ENCODE results near the gene CDC20B. TPM values are rescaled to one million over a fixed set of nuclear protein-coding genes. Genes with fewer than 3 reads are reported as not detected.
A peak's percentile ranks its signal among the peaks of the same experiment; 100 is the strongest.

CDC20B gene
- polyA plus RNA-seq (ENCODE audit: insufficient read length in 3 of 3) = under 1 TPM; 0.63 to 0.71 (median 0.64) TPM
- long read RNA-seq, donor 1 = 0 reads
- long read RNA-seq, donor 2 = 0 reads
- long read RNA-seq, donor 3 = 0 reads
- long read RNA-seq, donor 4 = 0 reads
- long read RNA-seq, donor 5, partial matches to known transcripts = 56 of 56 reads
- long read RNA-seq, donor 5, other reads (novel, unspliced or antisense) = 0 of 56 reads
- long read RNA-seq, donor 6 = 0 reads
- long read RNA-seq, donor 7, partial matches to known transcripts = 189 of 222 reads
- long read RNA-seq, donor 7, other reads (novel, unspliced or antisense) = 33 of 222 reads
- long read RNA-seq, donor 8 = 0 reads
- long read RNA-seq, donor 9 = 0 reads
- long read RNA-seq, donor 10 = 0 reads
- long read RNA-seq, donor 11, partial matches to known transcripts = 8 of 33 reads
- long read RNA-seq, donor 11, other reads (novel, unspliced or antisense) = 25 of 33 reads
- long read RNA-seq, donor 12, partial matches to known transcripts = 34 of 34 reads
- long read RNA-seq, donor 12, other reads (novel, unspliced or antisense) = 0 of 34 reads
- long read RNA-seq, donor 13 = 0 reads
- long read RNA-seq, donor 14, partial matches to known transcripts = 138 of 170 reads
- long read RNA-seq, donor 14, other reads (novel, unspliced or antisense) = 32 of 170 reads
- long read RNA-seq, donor 15 = 0 reads
- long read RNA-seq, donor 16 = 0 reads

DNA sequence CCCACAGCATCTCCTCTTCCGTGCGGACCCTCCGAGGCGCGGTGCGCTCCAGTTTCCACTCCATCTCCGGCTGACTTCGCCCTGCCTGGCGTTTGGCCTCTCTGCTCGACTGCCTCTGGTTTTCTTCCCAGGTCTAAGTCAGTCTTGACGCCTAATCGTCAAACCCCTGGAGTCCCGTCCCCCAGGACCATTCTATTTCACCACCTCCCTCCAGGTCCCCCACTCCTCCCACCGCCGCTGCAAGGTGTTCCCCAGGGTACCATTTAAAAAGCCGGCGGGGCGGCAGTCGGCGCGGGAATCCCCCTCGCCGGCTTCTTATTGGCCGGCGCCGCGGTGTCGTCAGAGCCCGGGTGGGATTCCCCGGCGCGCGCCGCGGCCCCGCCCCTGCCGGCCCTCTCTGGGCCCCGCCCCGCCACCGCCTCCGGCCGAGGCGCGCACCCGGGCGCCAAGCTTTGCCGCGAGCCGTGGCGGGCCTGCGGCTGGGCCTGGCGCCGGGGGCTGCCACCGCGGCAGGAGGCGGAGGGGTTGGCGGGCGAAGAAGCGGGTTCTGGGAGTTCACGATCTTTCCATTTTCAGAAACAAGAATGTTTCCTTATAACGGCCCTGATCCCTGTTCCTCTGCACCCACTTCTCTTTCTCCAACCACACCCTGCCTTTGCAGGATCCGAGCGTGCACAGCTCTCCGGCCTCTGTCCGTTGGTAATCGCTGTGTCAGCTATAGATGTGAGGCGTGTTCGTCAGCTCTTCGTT is at the start of gene CDC20B:
CDC20B (minus strand) TSS at position 241 of the 750 bp plus-strand sequence; CDS start at position 64, 177 bp downstream.
- peak; percentile 80 for DNase-seq

- no peak for DNase-seq
These were observed 49.4 kb upstream of the CDC20B start for GRCh38 chr5:55222092-55222984.

DNA sequence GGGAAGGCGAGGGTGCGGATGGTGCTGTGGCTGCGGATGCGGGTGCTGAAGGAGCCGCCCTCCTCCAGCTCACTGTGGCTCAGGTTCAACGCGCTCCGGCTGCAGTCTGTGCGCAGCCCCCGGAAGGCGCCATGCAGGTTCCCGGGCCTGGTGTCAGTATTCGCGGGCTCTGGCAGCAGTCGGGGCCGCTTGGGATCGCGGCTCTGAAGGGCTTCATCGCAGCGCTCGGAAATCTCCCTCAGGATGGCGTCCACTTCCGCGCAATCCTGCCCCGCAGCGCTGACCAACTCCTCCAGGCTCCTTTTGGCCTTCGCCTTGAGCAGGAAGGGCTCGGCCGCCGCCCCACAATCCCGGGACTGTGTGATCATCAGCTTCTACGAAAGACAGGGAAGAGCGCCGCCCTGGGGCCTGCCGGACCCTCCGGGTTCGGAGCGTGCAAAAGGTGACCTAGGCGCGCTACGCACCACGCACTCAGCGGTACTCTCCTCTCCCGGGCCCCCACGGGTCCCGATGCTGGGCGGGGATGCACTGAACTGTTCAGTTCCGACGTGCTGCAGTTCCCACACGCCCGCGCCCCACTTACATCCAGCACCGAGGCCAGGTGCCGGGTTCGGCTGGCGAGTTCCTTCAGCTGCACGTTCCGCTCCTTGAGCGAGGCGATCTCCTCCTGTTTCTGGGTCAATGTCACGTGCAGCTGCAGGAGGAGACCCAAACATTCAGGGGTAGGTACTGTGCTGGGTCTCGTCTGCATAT is 47.6 kb upstream of the CDC20B start:
- DNase-seq = no peak

GRCh38 chr5:55219770-55220169 is 46.8 kb upstream of the CDC20B start:
- no peak for DNase-seq

GRCh38 chr5:55218967-55219366 is 46.0 kb upstream of the CDC20B start:
- DNase-seq = no peak

GRCh38 chr5:55211184-55211874 is 38.4 kb upstream of the CDC20B start:
- DNase-seq = no peak

DNA sequence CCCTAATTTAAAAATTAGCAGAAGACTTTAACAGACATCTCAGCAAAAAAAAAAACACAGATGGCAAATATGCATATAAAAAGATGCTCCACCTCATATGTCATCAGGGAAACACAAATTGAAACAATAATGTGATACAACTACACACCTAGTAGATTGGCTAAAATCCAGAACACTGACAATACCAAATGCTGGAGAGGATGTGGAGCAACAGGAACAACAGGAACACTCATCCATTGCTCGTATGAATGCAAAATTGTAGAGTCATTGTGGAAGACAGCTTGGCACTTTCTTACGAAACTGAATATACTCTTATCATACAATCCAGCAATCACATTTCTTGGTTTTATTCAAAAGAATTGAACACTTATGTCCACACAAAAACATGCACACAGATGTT is 32.0 kb upstream of the CDC20B start:
- no peak for DNase-seq

GRCh38 chr5:55191165-55191564 is 18.2 kb upstream of the CDC20B start:
- no peak for DNase-seq

- no peak for DNase-seq
These were observed 15.9 kb upstream of the CDC20B start for GRCh38 chr5:55188656-55189540.

- no peak for DNase-seq
These were observed 14.4 kb upstream of the CDC20B start for GRCh38 chr5:55187370-55187769.

GRCh38 chr5:55180016-55180415 is 7.0 kb upstream of the CDC20B start:
- DNase-seq = no peak

DNA sequence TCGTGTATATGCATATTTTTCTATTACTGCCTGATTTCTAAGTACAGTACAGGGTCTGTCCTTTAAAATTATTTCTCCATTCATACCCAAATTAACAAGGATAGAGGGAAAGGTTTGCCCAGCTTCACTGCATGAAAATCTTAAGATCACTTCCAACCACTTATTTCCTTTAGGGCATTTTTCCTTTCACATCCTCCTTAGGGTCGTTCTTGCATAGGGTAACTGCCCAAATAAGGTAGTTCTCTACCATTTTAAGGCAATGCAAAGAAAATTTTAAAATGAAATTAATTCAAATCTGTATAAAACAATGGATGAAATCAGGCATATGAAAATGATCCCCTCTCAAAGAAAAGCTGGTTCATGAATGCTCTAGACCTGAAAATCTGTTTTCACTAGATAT is 4.1 kb upstream of the CDC20B start:
- no peak for DNase-seq

- peak; percentile 33 for DNase-seq
These were observed 3.3 kb upstream of the CDC20B start for GRCh38 chr5:55176176-55176818.

DNA sequence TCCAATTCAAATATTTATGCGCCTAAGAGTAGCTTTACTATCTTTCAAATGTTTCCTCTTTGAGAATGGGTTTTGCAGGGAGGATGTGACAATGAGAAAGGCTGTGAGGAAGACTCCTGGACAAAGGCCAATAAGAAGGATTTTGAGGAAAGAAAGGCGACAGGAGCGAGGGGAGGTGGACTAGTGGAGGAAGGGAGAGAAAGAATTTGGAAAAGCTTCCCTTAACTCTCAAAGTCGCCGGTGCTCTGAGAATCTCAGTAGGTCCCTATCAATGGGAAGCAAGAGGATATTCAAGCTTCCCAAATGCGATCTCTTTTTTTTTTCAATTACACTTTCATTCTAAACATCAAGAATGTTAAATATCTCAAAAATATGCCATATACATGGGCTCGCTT is 2.8 kb upstream of the CDC20B start:
- no peak for DNase-seq

DNA sequence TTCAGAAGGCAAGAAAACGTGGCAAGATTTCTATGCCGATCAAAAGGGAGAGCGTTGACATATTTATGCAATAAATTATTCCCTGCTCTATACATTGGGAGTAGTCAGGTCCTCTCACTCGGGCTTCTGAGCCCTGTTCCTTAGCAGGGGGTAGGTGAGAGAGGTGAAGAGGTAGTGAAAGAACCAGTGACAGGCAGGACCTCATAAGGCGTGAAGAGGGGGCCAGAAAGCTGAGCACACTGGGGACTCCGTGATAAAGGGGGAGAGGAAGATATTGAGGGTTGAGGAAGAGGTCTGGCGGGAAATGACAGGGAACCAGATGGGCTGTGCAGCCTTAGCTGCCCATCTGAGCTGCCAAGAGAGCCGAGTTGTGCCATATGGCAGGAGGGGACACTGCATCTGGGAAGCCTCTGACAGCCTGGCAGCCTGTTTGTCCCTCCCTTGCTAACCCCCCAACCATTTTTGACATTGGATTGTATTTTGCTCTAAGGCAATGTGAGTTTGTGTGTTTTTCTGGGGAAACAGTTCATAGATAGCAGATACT is 782 bp upstream of the CDC20B start:
- DNase-seq = no peak

- peak; percentile 85 for DNase-seq
These were observed 702 bp downstream of the CDC20B start for GRCh38 chr5:55172051-55172899.

GRCh38 chr5:55171471-55171870 is 1.5 kb downstream of the CDC20B start:
- no peak for DNase-seq
